Body of pancreas (tissue), 4 donors: ENCODE measurements around the gene CCDC160.

ENCODE experiments used
- CTCF ChIP-seq, 7 experiments: fragments of 450-650 bp in 4 of 7; fragments of 200-600 bp in 3 of 7; sonication (generic) in 3 of 7; IDR thresholded peaks; one replicate each; pipeline ENCODE4 v1.5.1; 2016 to 2019; ENCODE audit warnings: antibody characterized with exemption in 7 of 7
- POLR2A ChIP-seq, 3 donors: fragments of 450-650 bp; IDR thresholded peaks; one replicate each; pipeline ENCODE4 v1.6.1; 2016; ENCODE audit warnings: antibody characterized with exemption in 3 of 3, mild to moderate bottlenecking in 2 of 3

- TF ChIP-seq POLR2A (IDR thresholded peaks at IDR 0.05) (no peak), CTCF (IDR thresholded peaks at IDR 0.05) (no peak)
Observed at GRCh38 chrX:134210465-134210864, 26.5 kb upstream of the CCDC160 start.
